Fibroblast of pulmonary artery (primary cell): ENCODE data around the gene DNAJA1.
"Not testable (repeated sequence)": the region's sequence is repeated elsewhere in the genome, so short reads cannot be mapped to it uniquely, and the experiment has no call there.

Experiments
- DNase-seq: peaks from one replicate; pipeline ENCODE4 v3.0.0-alpha.2; 2010; ENCODE audit warnings: low read depth
- H3K4me3 ChIP-seq: replicated peaks from 2 replicates; pipeline ENCODE4 v1.5.1; 2011; ENCODE audit warnings: low read depth, mild to moderate bottlenecking, control low read depth, low read length, moderate library complexity
- CTCF ChIP-seq: IDR thresholded peaks from 2 replicates; pipeline ENCODE4 v1.5.1; 2011; ENCODE audit warnings: mild to moderate bottlenecking, control low read depth, low read length, inconsistent platforms; ENCODE audit errors: missing control alignments

Gene DNAJA1

DNA sequence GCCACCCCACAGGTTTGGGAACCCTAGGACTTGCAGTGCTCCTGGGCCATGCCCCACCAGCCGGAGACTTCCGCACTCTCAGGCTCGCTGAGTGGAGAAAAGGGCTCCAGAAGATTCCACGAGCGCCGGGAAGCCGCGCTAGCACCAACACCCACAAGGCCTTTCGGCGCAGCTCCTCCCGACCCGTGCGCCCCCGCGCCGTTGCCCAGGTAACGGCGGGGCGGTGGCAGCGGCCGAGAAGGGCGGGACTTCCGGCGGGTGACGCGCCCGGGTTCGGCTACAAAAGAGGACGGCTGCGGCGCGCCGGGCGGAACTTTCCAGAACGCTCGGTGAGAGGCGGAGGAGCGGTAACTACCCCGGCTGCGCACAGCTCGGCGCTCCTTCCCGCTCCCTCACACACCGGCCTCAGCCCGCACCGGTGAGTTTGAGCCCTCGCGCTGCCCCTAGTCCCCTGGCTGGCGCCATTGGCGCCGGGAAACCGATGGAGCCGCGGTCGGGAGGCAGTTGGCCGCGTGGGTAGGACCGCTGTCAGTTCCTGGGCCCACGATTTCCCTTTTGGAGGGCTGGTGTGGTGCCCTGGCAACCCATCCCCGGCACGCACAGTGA lies at the start of gene DNAJA1:
TSS of gene DNAJA1 (plus strand) at position 308 of the 606 bp plus-strand sequence. CDS start 1,212 bp downstream, outside the sequence.
- H3K4me3 ChIP-seq, result peak within 1 kb of the TSS; percentile 99
- peak; percentile 95 for DNase-seq
- no peak for TF ChIP-seq CTCF

DNA sequence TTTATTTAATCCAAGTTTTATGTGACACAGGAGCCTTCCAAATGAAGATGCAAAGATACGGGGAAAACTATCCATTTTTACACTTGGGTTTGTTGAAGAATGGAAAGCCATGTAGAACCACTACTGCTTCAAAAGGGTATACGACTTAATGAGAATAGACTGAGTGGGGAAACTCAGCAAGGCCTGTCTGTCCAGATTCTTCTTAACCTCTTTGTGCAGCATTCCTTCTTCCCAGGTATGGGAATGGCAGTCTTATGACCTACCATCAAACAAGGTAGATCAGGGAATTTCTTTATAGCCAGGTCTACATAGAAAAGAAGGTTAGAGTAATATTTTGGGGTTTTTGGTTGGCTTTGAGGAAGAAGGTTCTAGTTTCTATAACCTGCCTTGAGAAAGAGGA lies 47.0 kb upstream of the DNAJA1 start:
- no peak overlapping the region for H3K4me3 ChIP-seq
- no peak for TF ChIP-seq CTCF

GRCh38 chr9:32986971-32987370 lies 38.1 kb upstream of the DNAJA1 start:
- DNase-seq, result no peak
- no peak overlapping the region for H3K4me3 ChIP-seq
- TF ChIP-seq CTCF, result no peak

More for the DNA sequence above, 47.0 kb upstream of the DNAJA1 start:
- DNase-seq, result no peak

DNA sequence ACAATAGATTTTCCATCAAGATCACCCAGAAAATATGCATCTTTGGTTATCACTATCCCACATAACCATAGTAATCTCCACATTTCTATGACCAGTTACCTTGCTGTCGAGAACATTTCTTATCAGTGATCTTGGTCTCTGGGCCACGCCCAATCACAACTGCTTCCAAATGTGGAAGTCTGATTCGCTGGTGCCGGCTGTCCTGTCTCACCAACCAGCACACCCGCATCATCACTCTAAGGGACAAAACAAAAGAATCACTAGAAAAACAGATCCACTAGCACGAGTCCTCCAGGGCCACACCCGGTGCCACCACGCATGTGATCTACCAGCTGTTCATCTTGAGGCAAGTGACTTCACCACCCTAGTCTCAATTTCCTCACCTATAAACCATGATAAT lies 35.4 kb upstream of the DNAJA1 start:
- no peak for TF ChIP-seq CTCF
- no peak overlapping the region for H3K4me3 ChIP-seq
- no peak for DNase-seq

- no peak overlapping the region for H3K4me3 ChIP-seq
- TF ChIP-seq CTCF, result no peak
- DNase-seq, result peak; percentile 61
Observed at GRCh38 chr9:32991897-32992594, 33.0 kb upstream of the DNAJA1 start.

GRCh38 chr9:32992595-32993238 lies 32.4 kb upstream of the DNAJA1 start:
- DNase-seq, result peak; percentile 26

GRCh38 chr9:33000682-33001055 lies 24.4 kb upstream of the DNAJA1 start:
- H3K4me3 ChIP-seq, result peak overlapping the region; percentile 98
- DNase-seq, result peak; percentile 27

More at GRCh38 chr9:32992595-32993238, 32.4 kb upstream of the DNAJA1 start:
- no peak overlapping the region for H3K4me3 ChIP-seq
- no peak for TF ChIP-seq CTCF

DNA sequence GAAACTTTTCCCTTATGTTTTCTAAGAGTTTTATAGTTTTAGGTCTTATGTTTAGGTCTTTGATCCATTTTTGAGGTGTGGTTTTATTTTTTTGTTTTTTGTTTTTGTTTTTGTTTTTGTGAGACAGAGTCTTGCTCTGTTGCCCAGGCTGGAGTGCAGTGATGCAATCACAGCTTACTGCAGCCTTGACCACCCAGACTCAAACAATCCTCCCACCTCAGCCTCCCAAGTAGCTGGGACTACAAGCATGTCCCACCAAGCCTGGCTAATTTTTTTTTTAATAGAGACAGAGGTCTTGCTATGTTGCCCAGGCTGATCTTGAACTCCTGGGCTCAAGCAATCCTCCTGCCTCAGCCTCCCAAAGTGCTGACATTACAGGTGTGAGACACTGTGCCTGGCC lies 19.7 kb upstream of the DNAJA1 start:
- not testable (repeated sequence) for DNase-seq, H3K4me3 ChIP-seq
